GM12872 (cell line): ENCODE data around the gene SMIM29.

Source experiments
- TF ChIP-seq, protein P1 (sequence below): IDR thresholded peaks from 3 replicates; pipeline ENCODE4 v1.5.1; 2011; ENCODE audit warnings: low read depth, mild to moderate bottlenecking, low read length, moderate library complexity; ENCODE audit not compliant: insufficient read depth

Gene SMIM29

DNA sequence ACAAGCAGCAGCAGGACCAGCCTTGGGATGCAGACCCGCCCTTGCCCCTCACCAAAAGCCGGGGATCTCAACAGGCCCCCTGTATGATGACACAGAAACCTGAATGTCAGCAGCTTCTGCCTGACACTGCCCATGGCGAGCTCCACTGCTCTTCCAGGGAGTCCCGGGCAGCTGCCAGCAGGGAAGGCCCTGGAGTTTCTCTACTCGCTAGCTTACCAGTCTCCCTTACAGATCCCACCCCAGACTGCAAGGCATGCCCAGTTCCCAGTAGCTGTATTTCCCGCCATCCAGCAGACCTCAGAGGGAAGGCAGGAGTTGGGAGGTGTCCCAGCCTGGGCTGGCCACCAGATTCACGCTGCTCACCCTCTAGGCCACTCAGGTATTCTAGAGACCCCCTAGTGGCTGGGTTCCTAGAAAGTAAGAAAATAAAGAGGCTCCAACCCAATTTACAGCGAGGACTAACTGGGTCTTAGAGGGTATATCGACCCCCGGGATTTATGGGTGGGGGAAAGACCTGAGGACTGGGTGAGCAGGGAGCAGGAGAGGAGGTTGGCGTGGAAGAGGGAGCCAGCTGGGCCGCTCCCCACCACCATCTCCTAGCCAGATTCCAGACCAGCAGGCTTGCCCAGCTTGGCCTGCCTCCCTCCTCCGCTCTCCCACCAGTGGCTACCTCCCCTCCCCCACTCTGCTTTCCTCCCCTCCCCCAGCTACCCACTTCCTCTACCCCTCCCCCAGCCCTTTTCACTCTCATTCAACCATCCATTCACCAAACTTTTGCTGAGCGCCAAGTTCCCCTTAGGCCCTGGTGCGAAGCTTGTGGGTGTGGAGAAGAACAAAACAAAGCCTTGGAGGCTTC, 21.8 kb downstream of the SMIM29 start:
- TF ChIP-seq, protein P1, sequence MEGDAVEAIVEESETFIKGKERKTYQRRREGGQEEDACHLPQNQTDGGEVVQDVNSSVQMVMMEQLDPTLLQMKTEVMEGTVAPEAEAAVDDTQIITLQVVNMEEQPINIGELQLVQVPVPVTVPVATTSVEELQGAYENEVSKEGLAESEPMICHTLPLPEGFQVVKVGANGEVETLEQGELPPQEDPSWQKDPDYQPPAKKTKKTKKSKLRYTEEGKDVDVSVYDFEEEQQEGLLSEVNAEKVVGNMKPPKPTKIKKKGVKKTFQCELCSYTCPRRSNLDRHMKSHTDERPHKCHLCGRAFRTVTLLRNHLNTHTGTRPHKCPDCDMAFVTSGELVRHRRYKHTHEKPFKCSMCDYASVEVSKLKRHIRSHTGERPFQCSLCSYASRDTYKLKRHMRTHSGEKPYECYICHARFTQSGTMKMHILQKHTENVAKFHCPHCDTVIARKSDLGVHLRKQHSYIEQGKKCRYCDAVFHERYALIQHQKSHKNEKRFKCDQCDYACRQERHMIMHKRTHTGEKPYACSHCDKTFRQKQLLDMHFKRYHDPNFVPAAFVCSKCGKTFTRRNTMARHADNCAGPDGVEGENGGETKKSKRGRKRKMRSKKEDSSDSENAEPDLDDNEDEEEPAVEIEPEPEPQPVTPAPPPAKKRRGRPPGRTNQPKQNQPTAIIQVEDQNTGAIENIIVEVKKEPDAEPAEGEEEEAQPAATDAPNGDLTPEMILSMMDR: 0 out of 3 replicates have a peak, but pooled peaks have one; percentile 26

DNA sequence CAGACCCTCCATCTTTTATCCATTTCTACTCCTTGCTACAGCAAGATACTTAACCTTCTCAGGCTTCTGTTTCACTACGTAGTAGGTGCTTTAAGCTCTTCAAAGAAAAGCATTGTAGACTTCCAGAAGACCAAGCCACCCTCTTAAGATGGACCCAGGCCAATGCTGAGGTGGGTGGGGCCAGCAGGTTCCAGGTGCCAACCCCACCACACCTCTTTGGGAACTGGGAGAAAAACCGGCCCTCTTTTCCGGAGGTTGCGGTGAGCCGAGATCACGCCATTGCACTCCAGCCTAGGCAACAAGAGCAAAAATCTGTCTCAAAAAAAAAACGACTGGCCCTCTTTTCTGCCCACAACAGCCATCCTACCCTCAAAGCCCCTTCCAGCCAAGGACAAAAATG, 22.7 kb downstream of the SMIM29 start:
- TF ChIP-seq, protein P1: no peak

DNA sequence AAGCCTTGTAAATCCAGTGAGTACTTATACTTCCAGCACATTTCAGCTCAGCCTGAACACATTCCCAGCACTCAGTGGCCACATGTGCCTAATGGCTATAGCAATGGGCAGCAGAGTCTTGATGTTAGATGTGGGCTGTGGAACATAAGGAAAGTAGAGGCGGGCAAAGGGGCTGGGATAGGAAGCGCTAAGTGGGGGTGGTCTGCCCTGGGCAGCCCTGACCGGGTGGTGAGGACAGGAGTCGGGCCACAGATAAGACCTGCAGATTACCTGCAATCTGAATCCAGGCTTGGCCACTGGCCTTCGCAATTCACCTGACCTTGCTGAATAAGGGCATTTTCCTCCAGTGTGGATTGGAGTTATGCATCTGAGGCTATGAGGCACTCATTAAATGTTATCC, 23.3 kb downstream of the SMIM29 start:
- TF ChIP-seq, protein P1: no peak

DNA sequence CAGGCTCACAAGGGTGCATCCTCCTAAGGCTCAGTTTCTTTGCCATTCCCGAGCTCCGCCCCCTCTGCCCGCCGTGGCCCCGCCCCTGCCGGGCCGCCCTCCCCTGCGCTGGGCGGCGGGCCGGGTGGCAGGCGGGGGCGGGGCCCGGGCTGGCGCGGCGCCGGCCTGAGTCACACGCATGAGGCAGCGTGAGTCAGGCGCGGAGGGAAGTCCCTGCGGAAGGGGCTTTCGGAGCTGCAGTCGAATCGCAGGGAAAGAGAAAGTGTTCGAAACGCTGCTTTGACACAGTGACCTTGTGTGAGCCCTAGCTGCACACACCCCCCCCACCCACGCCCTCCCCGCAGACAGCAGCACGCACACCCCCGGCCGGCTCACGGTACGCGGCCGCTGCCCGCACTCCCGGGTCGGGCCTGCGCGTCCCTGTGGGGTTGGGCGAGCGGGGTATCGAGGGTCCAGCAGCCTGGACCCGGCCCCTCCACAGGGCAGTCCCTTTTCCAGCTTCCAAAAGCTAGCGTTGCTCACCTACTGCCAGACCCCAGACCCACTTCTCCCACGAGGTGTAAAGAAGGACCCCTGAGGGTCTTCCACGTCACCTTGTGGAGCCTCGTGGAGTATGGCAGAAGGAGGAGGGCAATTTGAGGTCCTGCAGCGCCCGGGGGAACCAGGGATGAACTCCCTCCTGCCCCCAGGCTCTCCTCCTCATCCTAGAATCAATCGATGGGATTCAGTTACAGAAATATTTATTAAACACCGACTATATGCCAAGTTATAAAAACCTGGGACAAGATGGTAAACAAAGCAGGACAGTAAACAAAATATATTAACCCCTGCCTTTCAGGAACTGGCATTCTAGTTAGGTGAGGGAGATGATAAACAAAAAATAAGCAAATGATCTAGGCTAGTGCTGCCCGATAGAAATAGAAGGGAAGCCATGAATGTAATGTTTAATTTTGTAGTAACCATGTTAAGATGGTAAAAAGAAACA, 24.6 kb downstream of the SMIM29 start:
- TF ChIP-seq, protein P1: no peak

DNA sequence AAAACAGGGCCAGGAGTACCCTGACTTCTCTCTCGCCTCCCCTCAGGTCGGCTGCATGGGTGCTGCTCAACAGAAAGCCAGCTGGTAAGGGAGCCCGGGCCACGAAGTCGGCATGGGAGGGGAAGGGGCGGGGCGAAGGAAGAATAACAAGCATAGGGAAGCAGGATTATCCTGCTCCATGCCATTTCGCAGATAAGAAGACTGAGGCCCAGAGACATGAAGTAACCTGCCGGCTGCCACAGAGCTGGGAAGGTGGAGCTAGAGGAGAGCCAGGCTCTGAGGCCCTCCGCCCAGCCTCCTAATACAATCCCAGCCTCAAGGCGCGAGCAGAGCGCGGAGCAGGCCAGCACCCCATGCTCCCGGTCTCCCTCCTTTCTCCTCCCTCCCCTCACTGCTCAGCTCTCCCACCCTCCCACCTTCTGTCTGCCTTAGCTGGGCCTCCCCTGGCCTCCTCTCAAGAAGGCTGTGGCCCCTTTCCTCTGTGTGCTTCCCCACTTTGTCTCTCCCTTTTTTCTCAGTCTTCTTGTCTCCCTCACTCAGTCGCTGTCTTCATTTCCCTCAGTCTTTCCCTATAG, 25.3 kb downstream of the SMIM29 start:
- TF ChIP-seq, protein P1: no peak

DNA sequence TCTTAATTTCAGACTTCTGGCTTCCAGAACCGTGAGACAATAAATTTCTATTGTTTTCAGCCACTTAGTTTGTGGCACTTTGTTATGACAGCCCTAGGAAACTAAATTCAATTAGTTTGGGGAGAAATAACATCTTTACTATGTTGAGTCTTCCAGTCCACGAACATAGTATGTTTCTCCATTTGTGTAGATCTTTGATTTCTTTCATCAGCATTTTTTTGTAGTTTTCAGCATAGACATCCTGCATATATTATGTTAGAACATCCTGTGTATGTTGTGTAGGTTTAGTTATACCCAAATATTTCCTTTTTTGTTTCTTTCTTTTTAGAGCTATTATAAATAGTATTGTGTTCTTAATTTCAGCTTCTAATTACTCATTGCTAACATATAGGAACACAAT, 30.1 kb downstream of the SMIM29 start:
- TF ChIP-seq, protein P1: no peak

DNA sequence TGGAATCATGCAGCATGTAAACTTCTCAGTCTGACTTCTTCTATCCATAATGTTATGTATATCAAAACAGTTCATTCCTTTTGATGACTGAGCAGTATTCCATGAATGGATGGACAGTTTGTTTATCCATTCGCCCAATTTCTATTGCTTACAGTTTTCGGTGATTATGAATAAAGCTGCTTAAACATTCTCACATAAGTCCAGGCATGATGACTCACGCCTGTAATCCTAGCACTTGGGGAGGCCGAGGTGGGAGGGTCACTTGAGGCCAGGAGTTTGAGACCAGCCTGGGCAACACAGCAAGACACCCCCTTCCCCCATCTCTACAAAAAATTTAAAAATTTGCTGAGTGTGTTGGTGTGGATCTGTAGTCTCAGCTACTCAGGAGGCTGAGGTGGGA, 35.0 kb downstream of the SMIM29 start:
- TF ChIP-seq, protein P1: no peak
